ENCODE data around the gene DOCK4. TPM values are rescaled to one million over a fixed set of nuclear protein-coding genes. Genes with fewer than 3 reads are reported as not detected.

Gene DOCK4
- total RNA-seq, 1 donor from 2014 or later, result 0.73 TPM

- Mint-ChIP-seq H3K27ac (no peak overlapping the region), H3K9me3 (no peaks in the 10 kb centered on the region), H3K4me1 (no peaks in the 10 kb centered on the region), H3K4me3 (no peak overlapping the region), H3K36me3 (ENCODE audit: low read depth) (no peaks in the 10 kb centered on the region), H3K27me3 (peaks cover 13% of the 10 kb centered on the region)
- POLR2A ChIA-PET, result no interaction called here
- TF ChIP-seq, protein P1, sequence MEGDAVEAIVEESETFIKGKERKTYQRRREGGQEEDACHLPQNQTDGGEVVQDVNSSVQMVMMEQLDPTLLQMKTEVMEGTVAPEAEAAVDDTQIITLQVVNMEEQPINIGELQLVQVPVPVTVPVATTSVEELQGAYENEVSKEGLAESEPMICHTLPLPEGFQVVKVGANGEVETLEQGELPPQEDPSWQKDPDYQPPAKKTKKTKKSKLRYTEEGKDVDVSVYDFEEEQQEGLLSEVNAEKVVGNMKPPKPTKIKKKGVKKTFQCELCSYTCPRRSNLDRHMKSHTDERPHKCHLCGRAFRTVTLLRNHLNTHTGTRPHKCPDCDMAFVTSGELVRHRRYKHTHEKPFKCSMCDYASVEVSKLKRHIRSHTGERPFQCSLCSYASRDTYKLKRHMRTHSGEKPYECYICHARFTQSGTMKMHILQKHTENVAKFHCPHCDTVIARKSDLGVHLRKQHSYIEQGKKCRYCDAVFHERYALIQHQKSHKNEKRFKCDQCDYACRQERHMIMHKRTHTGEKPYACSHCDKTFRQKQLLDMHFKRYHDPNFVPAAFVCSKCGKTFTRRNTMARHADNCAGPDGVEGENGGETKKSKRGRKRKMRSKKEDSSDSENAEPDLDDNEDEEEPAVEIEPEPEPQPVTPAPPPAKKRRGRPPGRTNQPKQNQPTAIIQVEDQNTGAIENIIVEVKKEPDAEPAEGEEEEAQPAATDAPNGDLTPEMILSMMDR (IDR thresholded peaks at IDR 0.05), result no peak
- intact Hi-C loops (cut with micrococcal nuclease), result no loop called here
- DNase-seq (no peak), ATAC-seq (ENCODE audit: low read depth) (no peak)
- CTCF ChIA-PET, result no interaction called here
Measured at GRCh38 chr7:112185005-112185834, 21.0 kb downstream of the DOCK4 start.

- no peak overlapping the region for H3K4me3 Mint-ChIP-seq
- CTCF ChIA-PET, result no interaction called here
Measured at GRCh38 chr7:112184455-112184854, 21.7 kb downstream of the DOCK4 start.

GRCh38 chr7:112183266-112183665 lies 22.9 kb downstream of the DOCK4 start:
- ChIA-PET POLR2A (no interaction called here), CTCF (no interaction called here)
- Mint-ChIP-seq H3K9me3 (no peaks in the 10 kb centered on the region), H3K4me1 (no peaks in the 10 kb centered on the region), H3K27me3 (peaks cover 9% of the 10 kb centered on the region), H3K27ac (no peak overlapping the region), H3K36me3 (ENCODE audit: low read depth) (no peaks in the 10 kb centered on the region), H3K4me3 (no peak overlapping the region)
- TF ChIP-seq, protein P1 (IDR thresholded peaks at IDR 0.05), result no peak
- intact Hi-C loops (cut with micrococcal nuclease), result no loop called here
- DNase-seq (no peak), ATAC-seq (ENCODE audit: low read depth) (no peak)

More at GRCh38 chr7:112184455-112184854, 21.7 kb downstream of the DOCK4 start:
- H3K27me3 Mint-ChIP-seq, result peaks cover 10% of the 10 kb centered on the region
- no peaks in the 10 kb centered on the region for H3K36me3 Mint-ChIP-seq (ENCODE audit: low read depth)
- no peak overlapping the region for H3K27ac Mint-ChIP-seq
- H3K9me3 Mint-ChIP-seq, result no peaks in the 10 kb centered on the region
- ATAC-seq (ENCODE audit: low read depth) (no peak), DNase-seq (no peak)
- intact Hi-C loops (cut with micrococcal nuclease), result no loop called here
- TF ChIP-seq, protein P1 (IDR thresholded peaks at IDR 0.05), result no peak
- POLR2A ChIA-PET, result no interaction called here
- H3K4me1 Mint-ChIP-seq, result no peaks in the 10 kb centered on the region

DNA sequence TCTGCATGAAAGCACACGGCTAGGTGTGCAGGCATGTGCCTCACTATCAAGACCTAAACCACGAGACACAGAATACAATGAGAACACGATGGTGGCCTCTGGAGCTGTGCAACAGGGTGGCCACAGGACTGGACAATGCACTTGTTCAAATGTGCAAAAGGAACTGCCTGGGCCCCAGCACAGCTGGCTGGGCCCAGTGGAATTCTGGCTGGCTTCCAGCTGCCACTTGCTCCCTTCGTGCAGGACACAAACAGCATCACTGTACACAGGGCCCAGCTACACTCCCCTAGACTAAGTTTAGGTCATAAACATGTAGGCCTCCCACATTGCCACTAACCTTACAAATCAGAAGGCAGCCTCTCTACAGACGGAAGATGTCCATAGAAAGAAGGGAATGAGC lies 23.4 kb downstream of the DOCK4 start:
- CTCF ChIA-PET, result no interaction called here
- no peaks in the 10 kb centered on the region for H3K36me3 Mint-ChIP-seq (ENCODE audit: low read depth)
- no peak overlapping the region for H3K4me3 Mint-ChIP-seq
- DNase-seq (no peak), ATAC-seq (ENCODE audit: low read depth) (no peak)
- TF ChIP-seq, protein P1 (IDR thresholded peaks at IDR 0.05), result no peak
- POLR2A ChIA-PET, result no interaction called here
- peaks cover 12% of the 10 kb centered on the region for H3K27me3 Mint-ChIP-seq
- H3K9me3 Mint-ChIP-seq, result no peaks in the 10 kb centered on the region
- intact Hi-C loops (cut with micrococcal nuclease), result no loop called here
- H3K4me1 Mint-ChIP-seq, result no peaks in the 10 kb centered on the region
- H3K27ac Mint-ChIP-seq, result no peak overlapping the region

DNA sequence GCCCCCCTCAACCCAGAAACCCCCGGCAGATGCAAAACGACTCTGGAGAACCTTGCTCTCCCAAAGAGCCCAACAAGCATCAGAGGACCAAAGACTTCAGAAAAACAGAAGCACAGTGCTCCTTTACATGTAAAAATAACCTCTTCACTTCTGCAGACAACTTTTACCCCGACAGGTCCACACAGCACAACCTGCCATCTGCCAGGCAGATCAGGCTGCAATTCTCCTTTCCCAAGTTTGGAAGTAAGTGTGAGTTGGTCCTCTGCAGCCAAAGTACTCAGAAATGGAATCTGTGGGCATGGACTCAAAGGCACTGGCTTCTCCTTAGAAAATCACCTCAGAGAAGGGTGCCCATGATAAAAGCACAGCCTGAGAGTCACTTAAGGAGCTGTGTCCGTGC lies 26.0 kb downstream of the DOCK4 start:
- Mint-ChIP-seq H3K4me3 (no peak overlapping the region), H3K4me1 (no peaks in the 10 kb centered on the region), H3K27ac (no peak overlapping the region), H3K9me3 (no peaks in the 10 kb centered on the region), H3K36me3 (ENCODE audit: low read depth) (no peaks in the 10 kb centered on the region), H3K27me3 (peaks cover 13% of the 10 kb centered on the region)
- intact Hi-C loops (cut with micrococcal nuclease), result no loop called here
- ChIA-PET CTCF (no interaction called here), POLR2A (no interaction called here)
- TF ChIP-seq, protein P1 (IDR thresholded peaks at IDR 0.05), result no peak
- no peak for ATAC-seq (ENCODE audit: low read depth)
- DNase-seq, result no peak
